Neural progenitor cell (in vitro differentiated cells): Measurements from ENCODE around the gene ERO1A.

Experiments used
- EZH2 ChIP-seq: fragments of 200-600 bp; sonication (generic); IDR thresholded peaks from 2 replicates; pipeline ENCODE4 v1.6.1; 2017; ENCODE audit warnings: antibody characterized with exemption, mild to moderate bottlenecking, moderate library complexity
- EZH2phosphoT487 ChIP-seq: fragments of 200-600 bp; sonication (generic); IDR thresholded peaks from 2 replicates; pipeline ENCODE4 v1.6.1; 2017; ENCODE audit warnings: antibody characterized with exemption

DNA sequence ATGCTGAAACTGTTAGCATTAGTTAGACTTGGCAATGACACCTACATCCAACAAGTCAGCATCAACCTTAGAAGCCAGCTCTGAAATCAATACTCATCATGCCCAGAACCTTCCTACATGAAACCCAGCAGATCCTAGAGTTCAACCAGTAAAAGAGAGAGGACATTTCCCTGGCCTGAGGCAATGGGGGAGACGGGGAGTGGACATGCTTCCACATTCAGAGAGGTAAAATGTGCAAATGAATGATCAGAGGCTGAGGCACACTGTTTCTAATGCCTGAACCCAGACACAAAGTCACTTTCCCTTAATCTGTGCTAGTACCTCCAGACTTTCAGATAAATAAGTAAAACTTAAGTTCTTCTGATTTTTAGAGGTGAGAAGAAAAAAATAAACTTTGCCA is 34.5 kb downstream of the ERO1A start:
- TF ChIP-seq EZH2 (no peak), EZH2phosphoT487 (no peak)
